BLaER1 (cell line): ENCODE results near the gene RAMP3.
A peak's percentile ranks its signal among the peaks of the same experiment; 100 is the strongest.

Experiments used
- H3K27ac ChIP-seq: shearing (Covaris generic); formaldehyde crosslinking; 2 replicates; pipeline ENCODE4 v1.8.1; 2022
- H3K27me3 ChIP-seq: shearing (Covaris generic); formaldehyde crosslinking; 2 replicates; pipeline ENCODE4 v1.8.1; 2022
- H3K36me3 ChIP-seq: shearing (Covaris generic); formaldehyde crosslinking; 2 replicates; pipeline ENCODE4 v1.8.1; 2022
- H3K4me1 ChIP-seq: shearing (Covaris generic); formaldehyde crosslinking; 2 replicates; pipeline ENCODE4 v1.8.1; 2022
- H3K4me2 ChIP-seq: shearing (Covaris generic); formaldehyde crosslinking; 2 replicates; pipeline ENCODE4 v1.8.1; 2022
- H3K4me3 ChIP-seq: shearing (Covaris generic); formaldehyde crosslinking; 2 replicates; pipeline ENCODE4 v1.8.1; 2022
- H3K9ac ChIP-seq: shearing (Covaris generic); formaldehyde crosslinking; 2 replicates; pipeline ENCODE4 v1.8.1; 2022
- H3K9me3 ChIP-seq: shearing (Covaris generic); formaldehyde crosslinking; 2 replicates; pipeline ENCODE4 v1.8.1; 2022
- H4K20me1 ChIP-seq: shearing (Covaris generic); formaldehyde crosslinking; 2 replicates; pipeline ENCODE4 v1.8.1; 2022
- Cebpa-rat ChIP-seq: shearing (Covaris generic); IDR thresholded peaks from 2 replicates; pipeline ENCODE4 v1.8.1; 2022

RAMP3 gene

DNA sequence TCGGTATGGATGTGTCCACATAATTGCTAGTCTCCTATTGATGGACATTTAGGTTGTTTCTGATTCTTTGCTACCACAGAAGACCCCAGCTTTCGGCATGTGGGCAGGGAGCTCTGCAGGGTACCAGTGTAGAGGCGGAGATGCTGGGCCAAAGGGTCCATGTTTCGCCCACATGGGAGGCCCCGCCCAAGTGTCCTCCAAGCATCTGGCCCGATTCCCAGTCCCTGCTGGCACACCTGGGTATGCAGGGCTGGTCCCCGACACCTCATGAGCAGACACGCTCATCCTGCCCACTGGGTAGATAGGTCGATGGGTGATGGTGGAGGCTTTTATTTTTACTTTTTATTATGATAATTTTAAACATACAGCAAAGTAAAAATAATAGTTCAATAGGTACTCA lies 26.7 kb upstream of the RAMP3 start:
- no peak overlapping the region for H3K4me2 ChIP-seq

DNA sequence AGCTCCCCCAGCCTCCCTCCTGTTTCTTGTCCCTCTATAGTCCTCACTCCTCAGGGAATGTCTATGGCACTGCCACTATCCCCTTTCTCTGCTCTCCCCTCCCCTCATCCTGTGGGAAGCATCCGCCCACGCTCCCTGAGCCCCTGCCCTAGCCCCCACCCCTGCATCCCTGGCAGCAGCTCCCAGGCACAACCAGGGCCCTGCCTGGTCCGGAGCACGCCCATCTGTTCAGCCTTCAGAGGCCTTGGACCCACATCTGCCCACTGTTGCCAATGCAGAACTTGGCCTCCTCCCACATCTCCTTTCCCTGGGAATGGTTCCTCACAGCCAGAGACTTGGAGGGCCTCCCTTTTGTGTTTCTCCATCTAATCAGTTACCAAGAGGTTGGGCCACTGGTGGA lies 25.7 kb upstream of the RAMP3 start:
- Histone ChIP-seq H3K36me3 (no peaks in the 10 kb centered on the region), H3K4me2 (no peak overlapping the region), H3K9me3 (no peaks in the 10 kb centered on the region), H4K20me1 (no peaks in the 10 kb centered on the region), H3K27me3 (no peaks in the 10 kb centered on the region), H3K4me1 (peaks cover 2% of the 10 kb centered on the region), H3K9ac (no peak overlapping the region), H3K27ac (no peak overlapping the region), H3K4me3 (no peak overlapping the region)
- TF ChIP-seq Cebpa-rat: no peak

More for the DNA sequence above, 26.7 kb upstream of the RAMP3 start:
- peaks cover 11% of the 10 kb centered on the region for H3K4me1 ChIP-seq
- H4K20me1 ChIP-seq: no peaks in the 10 kb centered on the region
- no peaks in the 10 kb centered on the region for H3K9me3 ChIP-seq
- no peak overlapping the region for H3K4me3 ChIP-seq
- no peaks in the 10 kb centered on the region for H3K27me3 ChIP-seq
- no peak for TF ChIP-seq Cebpa-rat
- H3K36me3 ChIP-seq: no peaks in the 10 kb centered on the region
- no peak overlapping the region for H3K27ac ChIP-seq
- no peak overlapping the region for H3K9ac ChIP-seq

DNA sequence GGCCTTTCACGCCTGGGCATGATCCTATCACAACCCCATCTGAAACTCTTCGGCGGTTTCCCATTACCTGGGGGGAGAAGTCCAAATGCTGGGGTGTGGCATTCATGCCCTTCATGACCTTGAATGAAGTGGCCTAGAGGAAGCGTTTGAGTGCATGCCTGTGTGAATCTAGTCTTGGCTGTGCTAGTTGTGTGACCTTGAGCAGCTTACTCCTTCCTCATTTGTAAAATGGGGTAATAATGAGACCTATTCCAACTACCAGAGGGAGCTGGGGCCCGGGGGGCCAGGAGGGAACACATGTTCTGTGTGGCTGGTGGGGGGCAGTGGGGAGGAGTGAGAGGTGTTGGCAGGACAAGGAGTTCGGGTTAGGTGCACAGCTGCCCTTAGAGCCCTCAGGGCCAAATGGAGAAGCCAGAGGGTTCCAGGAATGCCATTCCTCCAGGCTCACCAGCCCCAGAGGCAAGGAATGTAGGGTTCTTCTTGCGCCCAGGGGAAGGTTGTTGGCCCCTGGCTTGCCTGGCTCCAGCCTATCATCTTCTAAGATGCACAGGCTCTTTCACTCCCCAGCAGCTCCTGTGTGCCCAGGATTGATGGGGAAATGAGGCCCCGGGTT lies 24.8 kb upstream of the RAMP3 start:
- Histone ChIP-seq H3K36me3 (no peaks in the 10 kb centered on the region), H4K20me1 (no peaks in the 10 kb centered on the region), H3K4me2 (no peak overlapping the region), H3K27me3 (no peaks in the 10 kb centered on the region), H3K27ac (no peak overlapping the region), H3K4me1 (no peaks in the 10 kb centered on the region), H3K9ac (no peak overlapping the region), H3K9me3 (no peaks in the 10 kb centered on the region), H3K4me3 (no peak overlapping the region)
- no peak for TF ChIP-seq Cebpa-rat

DNA sequence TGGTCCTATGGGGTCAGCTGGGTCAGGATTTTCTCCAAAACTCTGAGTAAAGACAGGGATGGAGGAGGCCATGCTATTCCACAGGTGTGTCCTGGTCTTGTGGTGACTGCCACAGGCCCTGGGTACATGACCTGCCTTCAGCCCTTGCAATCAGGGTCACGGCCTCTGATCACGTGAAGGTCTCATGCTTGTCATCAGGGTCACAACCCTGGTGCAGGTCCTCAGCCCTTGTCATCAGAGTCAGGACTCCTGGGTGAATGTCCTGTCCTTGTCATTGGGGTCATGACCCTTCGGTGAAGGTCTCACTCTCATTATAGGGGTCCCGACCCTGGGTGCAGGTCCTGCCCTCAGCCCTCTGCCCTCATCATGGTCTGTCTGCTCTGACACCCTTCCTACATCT lies 24.2 kb upstream of the RAMP3 start:
- no peak overlapping the region for H3K4me3 ChIP-seq
- peaks cover 2% of the 10 kb centered on the region for H3K4me1 ChIP-seq
- H4K20me1 ChIP-seq: no peaks in the 10 kb centered on the region
- no peaks in the 10 kb centered on the region for H3K36me3 ChIP-seq
- no peaks in the 10 kb centered on the region for H3K9me3 ChIP-seq
- no peak overlapping the region for H3K27ac ChIP-seq
- no peak overlapping the region for H3K9ac ChIP-seq
- no peak overlapping the region for H3K4me2 ChIP-seq
- no peaks in the 10 kb centered on the region for H3K27me3 ChIP-seq
- no peak for TF ChIP-seq Cebpa-rat

DNA sequence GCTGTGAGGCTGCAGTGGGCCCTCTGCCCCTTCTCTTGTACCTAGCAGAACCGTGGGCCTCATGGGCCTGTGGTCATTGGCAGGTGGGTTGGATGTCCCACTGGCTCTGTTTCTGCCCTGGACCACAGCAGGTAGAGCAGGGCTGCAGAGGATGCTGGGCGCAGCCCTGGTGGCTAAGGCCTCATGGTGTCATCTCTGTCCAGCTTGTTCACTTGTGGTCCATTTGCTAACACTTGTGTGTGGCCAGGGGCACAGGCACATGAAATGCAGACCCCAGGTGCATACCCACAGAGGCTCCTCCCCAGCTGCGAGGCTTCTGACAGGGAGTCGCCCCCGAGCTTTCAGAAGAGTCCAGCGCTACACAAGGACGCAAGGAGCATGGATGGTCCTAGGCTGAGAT lies 23.7 kb upstream of the RAMP3 start:
- no peak for TF ChIP-seq Cebpa-rat
- H4K20me1 ChIP-seq: no peaks in the 10 kb centered on the region
- no peaks in the 10 kb centered on the region for H3K27me3 ChIP-seq
- no peak overlapping the region for H3K4me3 ChIP-seq
- H3K27ac ChIP-seq: no peak overlapping the region
- H3K9me3 ChIP-seq: no peaks in the 10 kb centered on the region
- no peaks in the 10 kb centered on the region for H3K36me3 ChIP-seq
- peaks cover 7% of the 10 kb centered on the region for H3K4me1 ChIP-seq
- H3K4me2 ChIP-seq: no peak overlapping the region
- H3K9ac ChIP-seq: no peak overlapping the region

DNA sequence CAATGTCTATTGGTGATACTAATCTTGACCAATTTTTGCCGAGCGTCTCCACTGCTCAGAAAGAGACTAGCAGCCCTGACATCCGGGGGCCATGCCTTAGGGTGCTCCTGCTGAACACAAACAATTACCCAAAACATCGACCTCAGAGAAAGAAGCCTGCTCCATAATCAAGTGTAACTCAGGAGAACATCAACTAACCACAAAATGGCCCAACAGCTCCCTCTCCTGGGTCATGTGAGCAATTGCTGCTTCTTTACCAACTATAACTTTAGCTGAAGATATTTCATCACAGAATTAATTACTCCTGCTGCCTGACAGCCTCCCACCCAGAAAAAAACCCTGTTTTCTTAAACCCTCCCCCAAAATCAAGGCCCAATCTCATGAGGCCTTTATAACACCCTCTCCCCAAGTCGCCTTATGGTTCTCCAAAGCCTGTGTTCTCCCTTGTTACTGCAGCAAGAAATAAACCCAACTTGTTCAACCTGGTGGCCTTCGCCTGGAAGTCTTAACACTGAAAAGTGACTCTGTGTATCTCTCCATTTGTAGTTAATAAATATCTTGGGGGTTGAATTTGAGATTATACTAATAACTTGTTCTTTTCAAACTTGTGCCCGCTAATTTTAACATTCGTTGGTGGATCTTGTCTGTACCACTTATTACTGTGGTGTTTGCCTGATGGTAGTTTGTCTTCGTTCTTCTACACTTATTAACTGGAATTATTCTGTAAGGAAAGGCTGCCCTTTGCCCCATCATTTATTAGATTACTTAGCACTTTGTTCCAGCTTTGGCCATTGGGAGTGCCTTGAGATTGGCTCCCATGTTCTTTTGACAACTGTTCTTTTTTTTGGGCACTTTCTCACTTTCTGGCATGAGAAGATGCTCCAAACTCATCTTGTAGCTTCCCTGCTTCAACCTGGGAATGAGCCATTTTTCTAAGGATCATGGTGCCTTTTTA lies 21.2 kb upstream of the RAMP3 start:
- H3K4me3 ChIP-seq: no peak overlapping the region
- no peaks in the 10 kb centered on the region; the same call in 1 of the 2 replicates for H3K9me3 ChIP-seq
- H3K9ac ChIP-seq: no peak overlapping the region
- no peaks in the 10 kb centered on the region for H3K36me3 ChIP-seq
- H3K27me3 ChIP-seq: no peaks in the 10 kb centered on the region
- H3K4me1 ChIP-seq: peaks cover 31% of the 10 kb centered on the region
- TF ChIP-seq Cebpa-rat: no peak
- no peak overlapping the region for H3K4me2 ChIP-seq
- no peaks in the 10 kb centered on the region for H4K20me1 ChIP-seq
- no peak overlapping the region for H3K27ac ChIP-seq

DNA sequence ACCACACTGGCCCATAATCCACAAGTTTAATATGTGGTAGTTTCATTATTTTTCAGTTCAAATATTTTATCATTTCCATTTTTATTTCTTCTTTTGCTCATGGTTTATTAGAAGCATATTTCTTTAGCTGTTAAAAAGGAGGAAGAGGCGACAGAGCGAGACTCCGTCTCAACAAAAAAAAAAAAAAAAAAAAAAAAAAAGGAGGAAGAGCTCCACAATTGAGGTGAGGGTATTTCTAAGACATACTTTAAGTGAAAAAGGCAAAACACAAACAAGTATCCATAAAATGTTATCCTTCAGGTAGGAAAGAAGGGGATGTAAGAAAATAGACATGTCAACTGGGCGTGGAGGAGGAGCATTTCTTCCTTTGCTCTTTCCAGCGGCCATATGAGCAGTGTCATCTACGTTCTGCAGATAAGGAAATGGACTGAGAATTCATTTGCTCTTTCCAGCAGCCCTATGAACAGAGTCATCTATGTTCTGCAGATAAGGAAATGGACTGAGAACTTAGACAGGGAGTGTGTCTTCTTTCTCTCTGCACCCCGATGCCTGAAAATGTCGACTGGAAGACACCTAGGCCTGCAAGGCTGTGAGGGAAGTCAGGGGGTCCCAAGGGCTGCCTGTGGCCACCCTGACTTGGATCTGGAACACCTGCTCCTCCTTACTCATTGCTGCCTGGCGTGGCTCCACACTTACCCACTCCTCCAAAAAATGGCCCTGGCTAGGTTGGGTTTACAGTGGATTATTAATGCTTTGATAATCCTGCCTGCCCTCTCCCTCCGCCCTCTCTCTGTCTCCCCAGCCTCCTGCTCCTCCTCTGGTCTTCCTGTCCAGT lies 18.9 kb upstream of the RAMP3 start:
- peaks cover 31% of the 10 kb centered on the region for H3K4me1 ChIP-seq
- no peak overlapping the region for H3K27ac ChIP-seq
- H4K20me1 ChIP-seq: no peaks in the 10 kb centered on the region
- peak overlapping the region; percentile 33; the same call in 1 of the 2 replicates for H3K4me2 ChIP-seq
- no peak for TF ChIP-seq Cebpa-rat
- H3K36me3 ChIP-seq: no peaks in the 10 kb centered on the region
- H3K27me3 ChIP-seq: no peaks in the 10 kb centered on the region
- no peak overlapping the region for H3K4me3 ChIP-seq
- H3K9ac ChIP-seq: no peak overlapping the region
- no peaks in the 10 kb centered on the region; the same call in 1 of the 2 replicates for H3K9me3 ChIP-seq

DNA sequence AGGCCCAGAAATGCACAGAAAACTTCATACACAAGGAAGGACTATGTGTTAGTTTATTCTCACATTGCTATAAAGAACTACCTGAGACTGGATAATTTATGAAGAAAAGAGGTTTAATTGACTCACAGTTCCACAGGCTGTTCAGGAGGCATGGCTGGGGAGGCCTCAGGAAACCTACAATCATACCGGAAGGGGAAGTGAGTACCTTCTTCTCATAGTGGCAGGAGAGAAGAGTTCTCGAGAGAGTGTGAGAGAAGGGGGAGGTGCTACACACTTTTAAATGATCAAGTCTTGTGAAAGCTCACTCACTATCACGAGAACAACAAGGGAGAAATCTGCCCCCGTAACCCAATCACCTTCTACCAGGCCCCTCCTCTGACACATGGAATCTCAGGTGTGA lies 16.8 kb upstream of the RAMP3 start:
- no peak overlapping the region for H3K9ac ChIP-seq
- H3K27ac ChIP-seq: no peak overlapping the region
- no peaks in the 10 kb centered on the region for H3K27me3 ChIP-seq
- no peak overlapping the region for H3K4me3 ChIP-seq
- no peaks in the 10 kb centered on the region for H4K20me1 ChIP-seq
- H3K4me1 ChIP-seq: peaks cover 31% of the 10 kb centered on the region
- H3K9me3 ChIP-seq: no peaks in the 10 kb centered on the region; the same call in 1 of the 2 replicates
- no peak for TF ChIP-seq Cebpa-rat
- peak overlapping the region; percentile 15 for H3K4me2 ChIP-seq
- H3K36me3 ChIP-seq: no peaks in the 10 kb centered on the region

DNA sequence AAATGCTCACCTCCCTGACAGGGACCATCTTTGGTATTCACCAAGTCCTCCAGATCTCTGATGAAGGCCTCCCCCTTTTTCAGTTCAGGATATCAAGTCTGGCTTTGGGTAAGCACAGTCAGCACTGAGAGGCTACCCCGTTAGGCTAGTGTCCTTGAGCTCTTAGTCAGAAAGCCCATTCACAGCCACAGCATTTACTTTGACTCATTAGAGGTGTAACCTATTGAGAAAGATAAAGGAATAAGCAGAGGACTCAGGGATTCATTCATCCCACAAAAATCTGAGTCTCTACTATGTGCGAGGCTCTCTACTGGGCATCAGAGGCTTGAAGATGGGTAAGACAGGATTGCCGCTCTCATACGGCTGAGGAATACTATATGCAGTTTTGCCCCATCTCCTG lies 14.0 kb upstream of the RAMP3 start:
- Histone ChIP-seq H4K20me1 (no peaks in the 10 kb centered on the region), H3K36me3 (no peaks in the 10 kb centered on the region), H3K4me2 (no peak overlapping the region), H3K27me3 (no peaks in the 10 kb centered on the region), H3K27ac (no peak overlapping the region), H3K4me3 (no peak overlapping the region), H3K9me3 (no peaks in the 10 kb centered on the region; the same call in 1 of the 2 replicates), H3K9ac (no peak overlapping the region), H3K4me1 (peaks cover 27% of the 10 kb centered on the region)
- no peak for TF ChIP-seq Cebpa-rat
